SK-N-SH (cell line): Measurements from ENCODE around the gene CUL4B. TPM values are rescaled to one million over a fixed set of nuclear protein-coding genes. Genes with fewer than 3 reads are reported as not detected.
A peak's percentile ranks its signal among the peaks of the same experiment; 100 is the strongest.

Experiments
- CTCF ChIA-PET: fragments of 300-600, 350-600 bp; formaldehyde crosslinking; extraction: SDS; loops from one replicate; lab custom pipeline; 2021; lab: Yijun Ruan, JAX
- POLR2A ChIA-PET: fragments of 350-600 bp; sonication (Branson Sonifier 250); formaldehyde crosslinking; extraction: SDS; loops from one replicate; lab custom pipeline; 2020; ENCODE audit warnings: antibody characterized with exemption, inconsistent platforms; lab: Yijun Ruan, JAX
- DNase-seq: peaks from one replicate; pipeline ENCODE4 v3.0.0; 2012
- H2AFZ ChIP-seq: fragments of 200-600 bp; sonication (generic); 2 replicates; pipeline ENCODE4 v1.8.1; 2016; ENCODE audit warnings: antibody characterized with exemption, mild to moderate bottlenecking, low read depth
- H3F3A ChIP-seq: fragments of 200-600 bp; sonication (generic); replicated peaks from 2 replicates; pipeline ENCODE3; 2016; ENCODE audit warnings: antibody characterized with exemption, mild to moderate bottlenecking; ENCODE audit not compliant: insufficient read depth
- H3K27ac ChIP-seq, 2 experiments: fragments of 200-500 bp in 1 of 2; fragments of 200-600 bp in 1 of 2; sonication (Bioruptor generic) in 1 of 2; sonication (generic), shearing (Covaris generic) in 1 of 2; 2 replicates each; pipeline versions ENCODE4 v1.5.1 to v1.6.1; 2014 to 2016; ENCODE audit warnings: low read depth in 2 of 2, inconsistent platforms in 1 of 2, low read length in 1 of 2, mild to moderate bottlenecking in 1 of 2, mixed read lengths in 1 of 2
- H3K27me3 ChIP-seq: fragments of 200-600 bp; sonication (generic), shearing (Covaris generic); 2 replicates; pipeline ENCODE4 v1.6.1; 2016; ENCODE audit warnings: mixed run types; ENCODE audit not compliant: insufficient read depth
- H3K36me3 ChIP-seq, 2 experiments: fragments of 200-500 bp in 1 of 2; fragments of 200-600 bp in 1 of 2; sonication (Bioruptor generic) in 1 of 2; sonication (generic) in 1 of 2; replicated peaks in 1 of 2; 2 replicates each; pipeline versions ENCODE3 to v1.5.1; 2014 to 2016; ENCODE audit warnings: low read length in 1 of 2, mild to moderate bottlenecking in 1 of 2; ENCODE audit not compliant: insufficient read depth in 2 of 2, control insufficient read depth in 1 of 2
- H3K4me1 ChIP-seq, 2 experiments: fragments of 200-500 bp in 1 of 2; fragments of 200-600 bp in 1 of 2; sonication (Bioruptor generic) in 1 of 2; sonication (generic), shearing (Covaris generic) in 1 of 2; 2 replicates each; pipeline versions ENCODE4 v1.5.1 to v1.6.1; 2014 to 2016; ENCODE audit warnings: low read depth in 1 of 2, low read length in 1 of 2, mixed run types in 1 of 2; ENCODE audit not compliant: insufficient read depth in 2 of 2, control insufficient read depth in 1 of 2
- H3K4me2 ChIP-seq: fragments of 200-600 bp; sonication (generic), shearing (Covaris generic); 2 replicates; pipeline ENCODE4 v1.6.1; 2017; ENCODE audit warnings: mixed run types
- H3K4me3 ChIP-seq, 2 experiments: fragments of 200-500 bp in 1 of 2; fragments of 200-600 bp in 1 of 2; sonication (Bioruptor generic) in 1 of 2; sonication (generic), shearing (Covaris generic) in 1 of 2; 2 replicates each; pipeline versions ENCODE4 v1.5.1 to v1.8.1; 2014 to 2016; ENCODE audit warnings: low read depth in 2 of 2, inconsistent platforms in 1 of 2, low read length in 1 of 2, mild to moderate bottlenecking in 1 of 2, mixed read lengths in 1 of 2, moderate library complexity in 1 of 2
- H3K79me2 ChIP-seq: fragments of 200-600 bp; sonication (generic); 2 replicates; pipeline ENCODE4 v1.8.1; 2017; ENCODE audit warnings: mild to moderate bottlenecking; ENCODE audit not compliant: insufficient read depth
- H3K9ac ChIP-seq: fragments of 200-600 bp; sonication (generic); 2 replicates; pipeline ENCODE4 v1.6.1; 2017; ENCODE audit warnings: mixed run types
- H3K9me2 ChIP-seq: fragments of 200-600 bp; sonication (generic); 2 replicates; pipeline ENCODE4 v1.6.1; 2017; ENCODE audit warnings: mixed run types
- H3K9me3 ChIP-seq: fragments of 200-600 bp; sonication (generic); 2 replicates; pipeline ENCODE4 v1.6.1; 2017; ENCODE audit warnings: mixed run types, mild to moderate bottlenecking, moderate library complexity
- H4K20me1 ChIP-seq: fragments of 200-600 bp; sonication (generic); 2 replicates; pipeline ENCODE4 v1.6.1; 2017; ENCODE audit warnings: mild to moderate bottlenecking, mixed run types; ENCODE audit not compliant: insufficient read depth
- CTCF ChIP-seq: fragments of 200-600 bp; sonication (generic); IDR thresholded peaks from 2 replicates; pipeline ENCODE4 v1.6.1; 2017; ENCODE audit warnings: antibody characterized with exemption, mild to moderate bottlenecking, moderate library complexity
- EP300 ChIP-seq, 2 experiments: IDR thresholded peaks; 2 replicates each; pipeline versions ENCODE4 v1.4.0 to v1.6.1; 2012; ENCODE audit warnings: borderline replicate concordance in 1 of 2, low read depth in 1 of 2, low read length in 1 of 2
- NFIC ChIP-seq: IDR thresholded peaks from 2 replicates; pipeline ENCODE4 v1.4.0; 2012; ENCODE audit warnings: borderline replicate concordance
- TCF12 ChIP-seq: IDR thresholded peaks from 2 replicates; pipeline ENCODE4 v1.4.0; 2012
- TEAD4 ChIP-seq: IDR thresholded peaks from 2 replicates; pipeline ENCODE4 v1.4.0; 2012; ENCODE audit warnings: mild to moderate bottlenecking, borderline replicate concordance; ENCODE audit not compliant: insufficient read depth
- USF2 ChIP-seq: fragments of 150-350 bp; IDR thresholded peaks from 2 replicates; pipeline ENCODE4 v1.6.1; 2017; ENCODE audit warnings: antibody characterized with exemption, low read length, low read depth, borderline replicate concordance
- YY1 ChIP-seq: IDR thresholded peaks from 2 replicates; pipeline ENCODE4 v1.4.0; 2012; ENCODE audit warnings: low read depth, mild to moderate bottlenecking
- ZBTB33 ChIP-seq: IDR thresholded peaks from 2 replicates; pipeline ENCODE4 v1.4.0; 2012; ENCODE audit warnings: low read depth, borderline replicate concordance
- WGBS: methylation state at CpG from one replicate; pipeline ENCODE4 v1.1.6; 2017; ENCODE audit warnings: low lambda C conversion rate; 5-methylcytosine and 5-hydroxymethylcytosine counted together
- polyA plus RNA-seq, 3 experiments: library from polyadenylated mRNA; depleted of rRNA; stranded (reverse); fragments of >200 nt; gene quantifications; 2 replicates each; pipeline ENCODE4 v1.2.3, GENCODE V29; 2012

CUL4B gene
- polyA plus RNA-seq, 1 of the 3 experiments (the other 2 are of a cell fraction): 24.1 TPM

GRCh38 chrX:120536061-120536460 is 24.7 kb downstream of the CUL4B start:
- H3F3A ChIP-seq: peaks cover 14% of the 10 kb centered on the region
- TF ChIP-seq EP300 (IDR thresholded peaks at IDR 0.05; ENCODE audit: borderline replicate concordance in 1 of 2, low read depth in 1 of 2, low read length in 1 of 2) (no peak), ZBTB33 (no peak)
- no peaks in the 10 kb centered on the region for H4K20me1 ChIP-seq
- H3K4me2 ChIP-seq: no peak overlapping the region
- no peaks in the 10 kb centered on the region for H3K79me2 ChIP-seq
- H3K9ac ChIP-seq: no peak overlapping the region
- POLR2A ChIA-PET: no interaction called here
- no peaks in the 10 kb centered on the region for H3K4me1 ChIP-seq
- no peaks in the 10 kb centered on the region for H3K9me3 ChIP-seq
- H3K27ac ChIP-seq: no peak overlapping the region
- no peak overlapping the region for H3K4me3 ChIP-seq
- H3K36me3 ChIP-seq: peaks cover 74 to 92% of the 10 kb centered on the region in 2 experiments
- no peak for DNase-seq
- H3K27me3 ChIP-seq: no peaks in the 10 kb centered on the region
- CTCF ChIA-PET: interaction anchor here (1.8 kb wide), 1 partner anchor 50 kb away, joined by 4 read pairs; no protein-coding TSS in a partner anchor
- no peak overlapping the region for H2AFZ ChIP-seq
- no peaks in the 10 kb centered on the region for H3K9me2 ChIP-seq

- H3K4me2 ChIP-seq: no peak overlapping the region
- no peak for DNase-seq
- no peaks in the 10 kb centered on the region for H3K9me3 ChIP-seq
- H3K4me1 ChIP-seq: no peaks in the 10 kb centered on the region
- no peaks in the 10 kb centered on the region for H4K20me1 ChIP-seq
- H3K9me2 ChIP-seq: no peaks in the 10 kb centered on the region
- H3F3A ChIP-seq: peaks cover 14% of the 10 kb centered on the region
- no peak overlapping the region for H3K4me3 ChIP-seq
- ChIA-PET POLR2A (no interaction called here), CTCF (interaction anchor here (1.3 to 1.8 kb wide), 2 partner anchors 20 to 49 kb away, joined by 3 to 4 read pairs; no protein-coding TSS in a partner anchor)
- H3K27ac ChIP-seq: no peak overlapping the region
- H3K79me2 ChIP-seq: no peaks in the 10 kb centered on the region
- peaks cover 73 to 90% of the 10 kb centered on the region in 2 experiments for H3K36me3 ChIP-seq
- H2AFZ ChIP-seq: no peak overlapping the region
- H3K9ac ChIP-seq: no peak overlapping the region
- no peak for TF ChIP-seq NFIC
- TF ChIP-seq USF2: no peak
- no peak for TF ChIP-seq YY1
- no peak for TF ChIP-seq TEAD4
- no peaks in the 10 kb centered on the region for H3K27me3 ChIP-seq
- WGBS: 99% methylated on average over 3 of the region's 3 CpGs
Observed at GRCh38 chrX:120534413-120535205, 26.2 kb downstream of the CUL4B start.

GRCh38 chrX:120522820-120523219 is 37.9 kb downstream of the CUL4B start:
- ChIA-PET POLR2A (no interaction called here), CTCF (no interaction called here)
- no peaks in the 10 kb centered on the region for H4K20me1 ChIP-seq
- H3K4me3 ChIP-seq: no peak overlapping the region
- H3K4me1 ChIP-seq: no peaks in the 10 kb centered on the region
- 58% methylated on average over 5 of the region's 5 CpGs for WGBS
- no peak overlapping the region for H2AFZ ChIP-seq
- no peaks in the 10 kb centered on the region for H3K9me3 ChIP-seq
- no peak for DNase-seq
- no peaks in the 10 kb centered on the region for H3K9me2 ChIP-seq
- H3F3A ChIP-seq: peaks cover 28% of the 10 kb centered on the region
- no peak overlapping the region for H3K4me2 ChIP-seq
- no peak overlapping the region for H3K27ac ChIP-seq
- no peaks in the 10 kb centered on the region for H3K79me2 ChIP-seq
- no peaks in the 10 kb centered on the region for H3K27me3 ChIP-seq
- H3K36me3 ChIP-seq: peaks cover 15 to 49% of the 10 kb centered on the region in 2 experiments
- H3K9ac ChIP-seq: no peak overlapping the region
- TF ChIP-seq CTCF (peak; percentile 17; the same call in 1 of the 2 replicates), TCF12 (no peak)
